Nephron (organoid): ENCODE results near the gene WDR7.

Experiments
- H3K27ac Mint-ChIP-seq, 3 experiments: 2 replicates each; pipeline ENCODE4 v1.8.0; 2020; ENCODE audit warnings: mixed read lengths in 3 of 3, mild to moderate bottlenecking in 2 of 3, moderate library complexity in 1 of 3
- H3K27me3 Mint-ChIP-seq: 2 replicates; pipeline ENCODE4 v1.8.0; 2021; ENCODE audit warnings: low read depth, mild to moderate bottlenecking, moderate library complexity, mixed read lengths
- H3K36me3 Mint-ChIP-seq: 2 replicates; pipeline ENCODE4 v1.8.0; 2020; ENCODE audit warnings: low read depth, mixed read lengths
- H3K4me1 Mint-ChIP-seq: 2 replicates; pipeline ENCODE4 v1.8.0; 2020; ENCODE audit warnings: mixed read lengths
- H3K4me3 Mint-ChIP-seq, 3 experiments: 2 replicates each; pipeline ENCODE4 v1.8.0; 2020; ENCODE audit warnings: mild to moderate bottlenecking in 3 of 3, mixed read lengths in 3 of 3, moderate library complexity in 2 of 3
- H3K9me3 Mint-ChIP-seq: 2 replicates; pipeline ENCODE4 v1.8.0; 2020; ENCODE audit warnings: mixed read lengths
- TF ChIP-seq, protein P1 (sequence below), 3 experiments: fragments of 200-600 bp; sonication (generic); IDR thresholded peaks; one replicate each; pipeline ENCODE4 v1.5.0; 2021; ENCODE audit warnings: antibody characterized with exemption in 3 of 3; ENCODE audit not compliant: unreplicated experiment in 3 of 3

The WDR7 gene

DNA sequence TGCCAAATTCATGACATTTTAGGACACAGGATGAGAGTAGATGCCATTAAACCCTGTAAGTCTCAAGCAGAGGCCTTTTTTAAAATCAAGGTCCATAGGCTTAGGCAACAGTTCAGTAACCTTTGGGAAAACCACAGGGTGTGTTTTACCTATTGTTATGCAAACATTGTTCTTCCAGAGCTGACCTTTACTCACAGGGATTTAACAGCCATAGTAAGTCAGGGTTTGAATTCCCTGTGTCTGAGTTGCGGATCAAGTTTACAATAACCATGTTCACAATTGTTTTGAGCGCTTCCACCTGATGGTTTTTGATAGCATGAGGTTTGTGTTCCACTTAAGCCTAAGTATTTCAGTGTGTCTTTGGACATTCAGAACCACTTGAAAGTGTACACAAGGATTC is 335.7 kb downstream of the WDR7 start:
- Mint-ChIP-seq H3K27ac (no peak overlapping the region), H3K27me3 (no peaks in the 10 kb centered on the region), H3K9me3 (no peaks in the 10 kb centered on the region), H3K36me3 (no peaks in the 10 kb centered on the region), H3K4me1 (peaks cover 5% of the 10 kb centered on the region), H3K4me3 (no peak overlapping the region)
- TF ChIP-seq, protein P1, sequence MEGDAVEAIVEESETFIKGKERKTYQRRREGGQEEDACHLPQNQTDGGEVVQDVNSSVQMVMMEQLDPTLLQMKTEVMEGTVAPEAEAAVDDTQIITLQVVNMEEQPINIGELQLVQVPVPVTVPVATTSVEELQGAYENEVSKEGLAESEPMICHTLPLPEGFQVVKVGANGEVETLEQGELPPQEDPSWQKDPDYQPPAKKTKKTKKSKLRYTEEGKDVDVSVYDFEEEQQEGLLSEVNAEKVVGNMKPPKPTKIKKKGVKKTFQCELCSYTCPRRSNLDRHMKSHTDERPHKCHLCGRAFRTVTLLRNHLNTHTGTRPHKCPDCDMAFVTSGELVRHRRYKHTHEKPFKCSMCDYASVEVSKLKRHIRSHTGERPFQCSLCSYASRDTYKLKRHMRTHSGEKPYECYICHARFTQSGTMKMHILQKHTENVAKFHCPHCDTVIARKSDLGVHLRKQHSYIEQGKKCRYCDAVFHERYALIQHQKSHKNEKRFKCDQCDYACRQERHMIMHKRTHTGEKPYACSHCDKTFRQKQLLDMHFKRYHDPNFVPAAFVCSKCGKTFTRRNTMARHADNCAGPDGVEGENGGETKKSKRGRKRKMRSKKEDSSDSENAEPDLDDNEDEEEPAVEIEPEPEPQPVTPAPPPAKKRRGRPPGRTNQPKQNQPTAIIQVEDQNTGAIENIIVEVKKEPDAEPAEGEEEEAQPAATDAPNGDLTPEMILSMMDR (IDR thresholded peaks at IDR 0.05; ENCODE audit: unreplicated experiment in 3 of 3), result no peak

DNA sequence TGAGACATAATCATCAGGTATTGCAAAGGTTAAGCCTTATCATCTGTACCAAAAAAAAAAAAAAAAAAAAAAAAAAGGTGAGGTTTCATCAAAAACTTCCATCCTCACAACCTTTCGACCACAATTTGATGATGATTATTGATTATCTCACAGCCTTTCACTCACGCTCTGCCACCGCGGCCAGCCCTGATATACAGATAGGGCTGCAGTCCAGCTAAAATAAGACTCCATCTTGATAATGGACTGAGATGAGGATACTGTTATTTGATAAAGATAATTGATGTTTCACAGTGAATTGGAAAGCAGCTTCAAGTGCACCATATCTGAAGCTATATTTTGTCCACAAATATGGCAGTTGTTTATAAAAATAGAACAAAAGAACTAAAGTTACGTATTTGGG is 336.1 kb downstream of the WDR7 start:
- TF ChIP-seq, protein P1 (IDR thresholded peaks at IDR 0.05; ENCODE audit: unreplicated experiment in 3 of 3), result no peak
- no peaks in the 10 kb centered on the region for H3K36me3 Mint-ChIP-seq
- H3K9me3 Mint-ChIP-seq, result no peaks in the 10 kb centered on the region
- H3K4me1 Mint-ChIP-seq, result peaks cover 5% of the 10 kb centered on the region
- H3K4me3 Mint-ChIP-seq, result no peak overlapping the region
- H3K27ac Mint-ChIP-seq, result no peak overlapping the region
- H3K27me3 Mint-ChIP-seq, result no peaks in the 10 kb centered on the region

DNA sequence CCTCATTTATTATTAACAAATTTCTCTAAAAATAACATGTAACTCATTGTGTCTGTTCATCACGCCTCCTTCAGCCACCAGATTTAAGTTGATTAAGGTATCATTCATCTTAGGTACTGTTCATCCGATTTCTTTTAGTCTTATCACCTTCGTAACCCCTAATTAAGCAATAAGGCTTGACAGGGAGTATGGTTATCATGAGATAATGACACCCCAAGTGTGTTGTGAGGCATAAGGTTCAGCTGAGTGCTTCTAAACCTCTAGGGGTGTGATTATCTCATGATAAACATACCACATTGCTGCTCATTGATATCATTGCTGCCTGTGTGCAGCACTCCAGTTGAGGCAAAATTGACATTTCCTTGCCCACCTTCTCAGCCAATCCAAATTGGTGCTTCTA is 336.9 kb downstream of the WDR7 start:
- Mint-ChIP-seq H3K27ac (no peak overlapping the region), H3K4me1 (peaks cover under 1% of the 10 kb centered on the region), H3K27me3 (no peaks in the 10 kb centered on the region), H3K4me3 (no peak overlapping the region), H3K36me3 (no peaks in the 10 kb centered on the region), H3K9me3 (no peaks in the 10 kb centered on the region)
- TF ChIP-seq, protein P1 (IDR thresholded peaks at IDR 0.05; ENCODE audit: unreplicated experiment in 3 of 3), result no peak

DNA sequence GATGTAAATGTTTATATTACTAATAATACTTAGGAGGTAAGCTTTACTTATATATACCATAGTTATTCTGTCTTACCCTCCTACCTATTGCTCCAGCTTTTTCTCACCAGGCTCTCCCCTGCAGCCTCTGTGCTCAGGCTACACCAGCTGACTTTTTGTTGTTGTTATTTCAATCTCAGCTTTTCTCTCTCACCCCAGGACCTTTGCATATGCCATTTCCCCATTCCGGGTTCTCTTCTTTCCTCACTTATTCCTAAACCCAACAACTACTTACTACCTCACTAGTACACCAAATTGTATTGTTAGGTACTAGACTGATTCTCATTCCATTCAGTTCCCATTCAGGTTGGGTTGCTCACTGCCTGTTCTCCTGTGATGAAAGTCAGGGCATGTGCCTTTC is 339.5 kb downstream of the WDR7 start:
- H3K27me3 Mint-ChIP-seq, result no peaks in the 10 kb centered on the region
- H3K27ac Mint-ChIP-seq, result no peak overlapping the region
- no peaks in the 10 kb centered on the region for H3K4me1 Mint-ChIP-seq
- no peak overlapping the region for H3K4me3 Mint-ChIP-seq
- no peaks in the 10 kb centered on the region for H3K36me3 Mint-ChIP-seq
- H3K9me3 Mint-ChIP-seq, result no peaks in the 10 kb centered on the region
- TF ChIP-seq, protein P1 (IDR thresholded peaks at IDR 0.05; ENCODE audit: unreplicated experiment in 3 of 3), result no peak

DNA sequence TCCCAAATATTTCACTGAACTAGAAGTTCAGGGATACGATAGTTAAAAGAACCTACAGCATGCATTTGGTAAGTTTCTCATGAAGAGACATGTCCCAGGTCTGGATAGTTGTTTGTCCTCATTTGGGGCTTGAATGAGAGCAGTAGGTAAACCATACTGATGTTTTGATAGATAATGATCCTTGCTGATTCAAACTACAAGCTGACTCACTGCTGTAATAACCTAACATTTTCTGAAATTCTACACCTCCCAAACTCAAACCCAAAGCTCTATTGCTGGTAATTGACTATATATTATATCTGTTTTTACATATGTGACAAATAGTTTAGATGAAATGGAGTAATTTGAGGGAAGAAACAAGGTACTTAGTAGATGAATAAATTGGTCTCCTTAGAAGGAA is 341.6 kb downstream of the WDR7 start:
- no peaks in the 10 kb centered on the region for H3K27me3 Mint-ChIP-seq
- no peak overlapping the region for H3K27ac Mint-ChIP-seq
- TF ChIP-seq, protein P1 (IDR thresholded peaks at IDR 0.05; ENCODE audit: unreplicated experiment in 3 of 3), result no peak
- no peak overlapping the region for H3K4me3 Mint-ChIP-seq
- no peaks in the 10 kb centered on the region for H3K9me3 Mint-ChIP-seq
- no peaks in the 10 kb centered on the region for H3K36me3 Mint-ChIP-seq
- no peaks in the 10 kb centered on the region for H3K4me1 Mint-ChIP-seq

DNA sequence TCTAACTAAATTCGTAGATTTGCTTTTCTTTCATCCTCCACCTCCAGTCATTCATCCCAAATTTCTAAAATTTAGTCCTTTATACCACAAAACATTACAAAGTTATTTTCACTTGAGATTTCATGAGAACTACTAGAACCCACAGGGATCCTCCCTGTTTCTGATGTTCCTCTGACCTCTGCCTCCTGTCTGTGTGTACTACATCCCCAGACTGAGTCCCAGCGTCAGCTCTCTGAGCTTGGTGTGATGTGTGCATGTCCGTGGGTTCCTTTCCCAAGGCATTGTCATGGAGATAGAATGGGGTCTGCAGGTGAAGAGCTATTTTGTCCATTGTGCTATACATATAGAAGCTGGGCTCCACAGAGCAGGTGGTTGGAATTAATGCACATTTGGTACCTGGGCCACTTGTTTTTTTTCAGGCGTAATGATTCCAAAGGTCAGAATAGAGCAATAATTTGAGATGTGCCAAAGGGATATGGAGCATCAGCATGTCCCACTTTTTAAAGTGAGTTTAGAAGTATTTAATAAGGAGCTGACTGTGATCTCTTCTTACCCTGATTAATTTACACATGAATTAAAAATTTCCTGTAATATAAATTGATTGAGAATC is 344.5 kb downstream of the WDR7 start:
- no peaks in the 10 kb centered on the region for H3K4me1 Mint-ChIP-seq
- H3K4me3 Mint-ChIP-seq, result no peak overlapping the region
- TF ChIP-seq, protein P1 (IDR thresholded peaks at IDR 0.05; ENCODE audit: unreplicated experiment in 3 of 3), result no peak
- H3K9me3 Mint-ChIP-seq, result no peaks in the 10 kb centered on the region
- H3K36me3 Mint-ChIP-seq, result no peaks in the 10 kb centered on the region
- no peaks in the 10 kb centered on the region for H3K27me3 Mint-ChIP-seq
- no peak overlapping the region for H3K27ac Mint-ChIP-seq
